Measurements from ENCODE around the gene DUSP9.

Gene DUSP9

GRCh38 chrX:153700376-153700945, 53.5 kb downstream of the DUSP9 start:
- DNase-seq (ENCODE audit: low read depth) = no peak
- no peak overlapping the region for H3K4me3 ChIP-seq (ENCODE audit: low read length)
- TF ChIP-seq, protein P1, sequence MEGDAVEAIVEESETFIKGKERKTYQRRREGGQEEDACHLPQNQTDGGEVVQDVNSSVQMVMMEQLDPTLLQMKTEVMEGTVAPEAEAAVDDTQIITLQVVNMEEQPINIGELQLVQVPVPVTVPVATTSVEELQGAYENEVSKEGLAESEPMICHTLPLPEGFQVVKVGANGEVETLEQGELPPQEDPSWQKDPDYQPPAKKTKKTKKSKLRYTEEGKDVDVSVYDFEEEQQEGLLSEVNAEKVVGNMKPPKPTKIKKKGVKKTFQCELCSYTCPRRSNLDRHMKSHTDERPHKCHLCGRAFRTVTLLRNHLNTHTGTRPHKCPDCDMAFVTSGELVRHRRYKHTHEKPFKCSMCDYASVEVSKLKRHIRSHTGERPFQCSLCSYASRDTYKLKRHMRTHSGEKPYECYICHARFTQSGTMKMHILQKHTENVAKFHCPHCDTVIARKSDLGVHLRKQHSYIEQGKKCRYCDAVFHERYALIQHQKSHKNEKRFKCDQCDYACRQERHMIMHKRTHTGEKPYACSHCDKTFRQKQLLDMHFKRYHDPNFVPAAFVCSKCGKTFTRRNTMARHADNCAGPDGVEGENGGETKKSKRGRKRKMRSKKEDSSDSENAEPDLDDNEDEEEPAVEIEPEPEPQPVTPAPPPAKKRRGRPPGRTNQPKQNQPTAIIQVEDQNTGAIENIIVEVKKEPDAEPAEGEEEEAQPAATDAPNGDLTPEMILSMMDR (conservative IDR thresholded peaks at IDR 0.05; ENCODE audit: low read depth, low read length) = no peak
